Muscle layer of colon (tissue), 2 donors: ENCODE data around the gene ASPHD2.

ENCODE experiments used
- H3K27ac ChIP-seq: one replicate; pipeline ENCODE4 v1.7.0; 2013; ENCODE audit warnings: low read depth, mild to moderate bottlenecking, low read length, moderate library complexity
- H3K27me3 ChIP-seq, 2 donors: one replicate each; pipeline ENCODE4 v1.7.0; 2013; ENCODE audit warnings: low read length in 2 of 2, mild to moderate bottlenecking in 2 of 2; ENCODE audit not compliant: insufficient read depth in 2 of 2, control insufficient read depth in 1 of 2
- H3K36me3 ChIP-seq: one replicate; pipeline ENCODE4 v1.7.0; 2013; ENCODE audit warnings: mild to moderate bottlenecking, low read length; ENCODE audit not compliant: insufficient read depth
- H3K4me1 ChIP-seq: one replicate; pipeline ENCODE4 v1.7.0; 2013; ENCODE audit warnings: mild to moderate bottlenecking, low read length; ENCODE audit not compliant: insufficient read depth
- H3K4me3 ChIP-seq, 2 donors: one replicate each; pipeline ENCODE4 v1.7.0; 2013; ENCODE audit warnings: low read length in 2 of 2, low read depth in 1 of 2, mild to moderate bottlenecking in 1 of 2, moderate library complexity in 1 of 2
- H3K9ac ChIP-seq: one replicate; pipeline ENCODE4 v1.7.0; 2013; ENCODE audit warnings: low read length
- H3K9me3 ChIP-seq: one replicate; pipeline ENCODE4 v1.7.0; 2013; ENCODE audit warnings: mild to moderate bottlenecking, low read length
- donor health status: abdominal sarcoma.
- donor health status: Adenocarcinoma of cecum.

ASPHD2 gene

GRCh38 chr22:26480611-26480932, 51.5 kb downstream of the ASPHD2 start:
- Histone ChIP-seq H3K9me3 (no peaks in the 10 kb centered on the region), H3K36me3 (peaks cover 15% of the 10 kb centered on the region), H3K27me3 (no peaks in the 10 kb centered on the region), H3K27ac (no peak overlapping the region), H3K9ac (no peak overlapping the region), H3K4me3 (peak overlapping the region in 1 of 2 donors; percentile 13), H3K4me1 (peaks cover 46% of the 10 kb centered on the region)

- Histone ChIP-seq H3K27me3 (no peaks in the 10 kb centered on the region), H3K9ac (no peak overlapping the region), H3K36me3 (peaks cover 15% of the 10 kb centered on the region), H3K4me3 (no peak overlapping the region), H3K27ac (no peak overlapping the region), H3K4me1 (peaks cover 46% of the 10 kb centered on the region), H3K9me3 (no peaks in the 10 kb centered on the region)
Measured at GRCh38 chr22:26481112-26481693, 52.1 kb downstream of the ASPHD2 start.

GRCh38 chr22:26481694-26482093, 52.6 kb downstream of the ASPHD2 start:
- Histone ChIP-seq H3K9ac (no peak overlapping the region), H3K27ac (no peak overlapping the region), H3K4me1 (peaks cover 46% of the 10 kb centered on the region), H3K36me3 (peaks cover 11% of the 10 kb centered on the region), H3K27me3 (no peaks in the 10 kb centered on the region), H3K9me3 (no peaks in the 10 kb centered on the region), H3K4me3 (no peak overlapping the region)

GRCh38 chr22:26482161-26482560, 53.1 kb downstream of the ASPHD2 start:
- no peak overlapping the region for H3K27ac ChIP-seq
- H3K9me3 ChIP-seq, result no peaks in the 10 kb centered on the region
- H3K27me3 ChIP-seq, result no peaks in the 10 kb centered on the region
- peaks cover 46% of the 10 kb centered on the region for H3K4me1 ChIP-seq
- H3K4me3 ChIP-seq, result no peak overlapping the region
- H3K36me3 ChIP-seq, result peaks cover 6% of the 10 kb centered on the region
- H3K9ac ChIP-seq, result no peak overlapping the region

- H3K4me1 ChIP-seq, result peaks cover 46% of the 10 kb centered on the region
Measured at GRCh38 chr22:26483043-26483438, 54.0 kb downstream of the ASPHD2 start.

GRCh38 chr22:26483439-26484359, 54.6 kb downstream of the ASPHD2 start, which contains the start of the genes HPS4 and SRRD:
TSS of gene HPS4 (minus strand) at chr22:26483783. CDS start at chr22:26481762, 2,021 bp downstream.
TSS of gene SRRD (plus strand) at chr22:26483877. CDS start at chr22:26483891, 14 bp downstream.
- Histone ChIP-seq H3K27me3 (no peaks in the 10 kb centered on the region), H3K27ac (peak within 1 kb of the TSS; percentile 96), H3K9ac (peak within 1 kb of the TSS; percentile 97), H3K4me3 (peak within 1 kb of the TSS; percentile 94 to 95), H3K4me1 (peaks cover 46% of the 10 kb centered on the region), H3K9me3 (no peaks in the 10 kb centered on the region), H3K36me3 (peaks cover 11% of the 10 kb centered on the region)

More at GRCh38 chr22:26483043-26483438, 54.0 kb downstream of the ASPHD2 start:
- Histone ChIP-seq H3K36me3 (peaks cover 4% of the 10 kb centered on the region), H3K27ac (peak overlapping the region; percentile 96), H3K27me3 (no peaks in the 10 kb centered on the region), H3K9ac (peak overlapping the region; percentile 97), H3K4me3 (peak overlapping the region; percentile 94 to 95), H3K9me3 (no peaks in the 10 kb centered on the region)

- H3K27ac ChIP-seq, result peak overlapping the region; percentile 96
- H3K4me1 ChIP-seq, result peaks cover 46% of the 10 kb centered on the region
- peaks cover 17% of the 10 kb centered on the region for H3K36me3 ChIP-seq
Measured at GRCh38 chr22:26484360-26484706, 55.3 kb downstream of the ASPHD2 start.

GRCh38 chr22:26485013-26485412, 56.0 kb downstream of the ASPHD2 start:
- no peaks in the 10 kb centered on the region for H3K27me3 ChIP-seq
- H3K4me1 ChIP-seq, result peaks cover 46% of the 10 kb centered on the region
- H3K27ac ChIP-seq, result no peak overlapping the region
- no peak overlapping the region for H3K4me3 ChIP-seq
- no peaks in the 10 kb centered on the region for H3K9me3 ChIP-seq
- no peak overlapping the region for H3K9ac ChIP-seq
- peaks cover 23% of the 10 kb centered on the region for H3K36me3 ChIP-seq

More at GRCh38 chr22:26484360-26484706, 55.3 kb downstream of the ASPHD2 start:
- peak overlapping the region; percentile 18 for H3K9ac ChIP-seq
- peak overlapping the region; percentile 94 to 95 for H3K4me3 ChIP-seq
- no peaks in the 10 kb centered on the region for H3K27me3 ChIP-seq
- no peaks in the 10 kb centered on the region for H3K9me3 ChIP-seq

GRCh38 chr22:26485806-26486390, 56.8 kb downstream of the ASPHD2 start:
- peaks cover 28% of the 10 kb centered on the region for H3K36me3 ChIP-seq
- H3K4me1 ChIP-seq, result peaks cover 38% of the 10 kb centered on the region
- no peaks in the 10 kb centered on the region for H3K9me3 ChIP-seq
- H3K27me3 ChIP-seq, result no peaks in the 10 kb centered on the region
- H3K27ac ChIP-seq, result no peak overlapping the region
- no peak overlapping the region for H3K4me3 ChIP-seq
- no peak overlapping the region for H3K9ac ChIP-seq

- no peak overlapping the region for H3K9ac ChIP-seq
- peaks cover 33% of the 10 kb centered on the region for H3K4me1 ChIP-seq
- H3K9me3 ChIP-seq, result no peaks in the 10 kb centered on the region
- H3K4me3 ChIP-seq, result no peak overlapping the region
- H3K27ac ChIP-seq, result no peak overlapping the region
- H3K36me3 ChIP-seq, result peaks cover 33% of the 10 kb centered on the region
- H3K27me3 ChIP-seq, result no peaks in the 10 kb centered on the region
Measured at GRCh38 chr22:26486394-26486793, 57.3 kb downstream of the ASPHD2 start.

GRCh38 chr22:26487996-26488395, 58.9 kb downstream of the ASPHD2 start:
- H3K4me1 ChIP-seq, result peaks cover 17% of the 10 kb centered on the region
- H3K27ac ChIP-seq, result no peak overlapping the region
- no peaks in the 10 kb centered on the region for H3K9me3 ChIP-seq
- peaks cover 47% of the 10 kb centered on the region for H3K36me3 ChIP-seq
- H3K9ac ChIP-seq, result no peak overlapping the region
- no peak overlapping the region for H3K4me3 ChIP-seq
- no peaks in the 10 kb centered on the region for H3K27me3 ChIP-seq
